ENCODE results near the gene IFITM2.
"Not testable (repeated sequence)": the region's sequence is repeated elsewhere in the genome, so short reads cannot be mapped to it uniquely, and the experiment has no call there.

IFITM2 gene

GRCh38 chr11:349270-349954, 41.8 kb downstream of the IFITM2 start:
- not testable (repeated sequence) for DNase-seq

GRCh38 chr11:350033-350722, 42.6 kb downstream of the IFITM2 start:
- DNase-seq, result not testable (repeated sequence)

- DNase-seq, result no peak
These were observed 43.2 kb downstream of the IFITM2 start for GRCh38 chr11:350723-351255.

- DNase-seq, result no peak
These were observed 43.8 kb downstream of the IFITM2 start for GRCh38 chr11:351411-351810.

DNA sequence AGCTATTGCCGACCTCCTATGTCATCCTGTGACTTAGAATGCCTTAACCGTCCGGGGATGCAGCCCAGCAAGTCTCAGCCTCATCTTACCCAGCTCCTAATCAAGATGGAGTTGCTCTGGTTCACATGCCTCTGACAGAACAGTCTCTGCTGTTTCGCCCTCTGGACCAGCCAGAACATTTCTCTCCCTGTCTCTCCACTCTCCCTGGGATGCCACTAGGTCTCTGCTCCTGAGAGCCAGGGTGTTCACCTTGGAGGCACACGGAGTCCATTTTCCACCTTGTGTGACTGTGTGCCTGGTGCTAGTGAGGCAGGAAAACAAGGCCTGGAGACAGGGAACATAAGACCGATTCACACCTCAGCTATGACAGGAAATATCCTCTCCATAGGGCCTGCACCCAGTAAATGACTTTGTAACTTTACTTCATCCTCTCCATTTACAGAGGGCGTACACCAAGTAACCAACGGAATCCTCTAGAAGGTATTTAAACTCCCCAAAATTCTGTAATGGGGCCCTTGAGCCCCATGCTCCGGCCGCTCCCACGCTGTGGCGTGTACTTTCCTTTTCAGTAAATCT, 44.9 kb downstream of the IFITM2 start:
- DNase-seq, result no peak

- DNase-seq, result no peak
These were observed 45.7 kb downstream of the IFITM2 start for GRCh38 chr11:353179-353873.

- DNase-seq, result peak; percentile 77
These were observed 48.2 kb downstream of the IFITM2 start for GRCh38 chr11:355581-356458.

- DNase-seq, result no peak
These were observed 49.0 kb downstream of the IFITM2 start for GRCh38 chr11:356610-357009.

- DNase-seq, result no peak
These were observed 50.0 kb downstream of the IFITM2 start for GRCh38 chr11:357582-357981.

DNA sequence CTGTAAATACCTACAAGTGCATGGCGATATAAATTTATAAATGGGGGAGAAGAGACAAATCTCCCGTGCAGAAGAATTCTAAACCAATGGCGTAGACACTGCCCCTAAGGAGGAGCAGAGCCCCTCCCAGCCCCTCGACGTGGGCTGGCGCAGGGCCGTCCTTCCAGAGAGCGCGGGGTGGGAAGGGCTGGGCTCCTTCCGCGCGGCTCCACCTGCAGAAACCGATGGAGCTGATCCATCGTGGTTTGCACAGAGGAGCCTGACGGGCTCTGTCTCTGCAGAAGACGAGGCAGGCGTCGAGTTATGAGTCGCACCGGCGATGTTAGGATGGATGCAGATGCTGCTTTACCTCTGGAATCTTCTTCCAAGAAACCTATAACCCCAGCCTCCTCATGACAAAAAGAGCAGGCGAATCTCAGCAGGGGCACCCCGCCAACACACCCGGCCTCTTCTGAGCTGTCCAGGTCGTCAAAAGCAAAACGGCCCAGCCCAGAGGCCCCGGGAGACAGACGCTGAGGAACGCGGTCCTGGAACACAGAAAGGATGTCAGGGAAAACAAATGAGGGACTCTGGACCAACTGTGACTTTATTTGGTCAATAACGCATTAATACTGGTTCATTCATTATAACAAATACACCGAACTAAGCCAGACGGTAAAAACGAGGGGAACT, 50.6 kb downstream of the IFITM2 start:
- no peak for DNase-seq

Data from kidney glomerular epithelial cell (primary cell).